ENCODE results near the gene RRP12. TPM values are rescaled to one million over a fixed set of nuclear protein-coding genes. Genes with fewer than 3 reads are reported as not detected.

The RRP12 gene
- total and polyA plus RNA-seq, 2 donors (not counting 3 experiments of a cell fraction or from before 2014, with no cell fraction given) = 13.6 to 35.8 TPM

DNA sequence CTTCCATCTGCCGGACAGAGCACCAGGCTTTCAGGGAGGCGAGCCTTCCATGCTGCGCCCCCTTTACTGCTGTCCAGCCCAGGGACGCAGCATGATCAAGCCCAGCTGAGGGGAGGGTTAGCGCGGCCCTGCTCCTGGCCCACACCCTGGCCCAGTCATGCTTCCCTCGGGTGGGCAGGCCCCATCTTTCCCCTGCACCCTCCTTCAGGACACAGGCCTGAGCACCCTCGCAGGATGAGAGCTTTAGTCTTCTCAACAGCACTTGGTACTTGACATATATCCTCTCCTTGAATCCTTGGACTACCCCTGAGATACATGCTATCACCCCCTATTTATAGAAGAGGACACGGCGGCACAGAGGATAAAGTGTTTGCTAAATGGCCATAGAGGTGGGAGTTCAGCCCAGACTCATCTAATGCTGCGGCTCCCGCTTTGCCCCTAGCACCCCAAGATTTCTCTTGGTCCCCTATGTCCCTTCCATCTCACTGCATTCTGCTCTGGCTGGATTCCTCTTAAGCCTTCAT is 34.0 kb downstream of the RRP12 start:
- BruUV-seq (replicated peaks) = no TSS peak
- no peaks in the 10 kb centered on the region for H3K27me3 ChIP-seq (ENCODE audit: control insufficient read depth in 2 of 2, insufficient read depth in 2 of 2, low read length in 2 of 2)
- peaks cover 3% of the 10 kb centered on the region for H3K4me1 ChIP-seq (ENCODE audit: control insufficient read depth, extremely low read depth, insufficient read depth, low read length)
- H2AFZ ChIP-seq (ENCODE audit: low read depth, low read length) = no peak overlapping the region
- no peaks in the 10 kb centered on the region for H4K20me1 ChIP-seq (replicated peaks; ENCODE audit: control insufficient read depth, extremely low read depth, insufficient read depth, low read length)
- TF ChIP-seq, protein P1, sequence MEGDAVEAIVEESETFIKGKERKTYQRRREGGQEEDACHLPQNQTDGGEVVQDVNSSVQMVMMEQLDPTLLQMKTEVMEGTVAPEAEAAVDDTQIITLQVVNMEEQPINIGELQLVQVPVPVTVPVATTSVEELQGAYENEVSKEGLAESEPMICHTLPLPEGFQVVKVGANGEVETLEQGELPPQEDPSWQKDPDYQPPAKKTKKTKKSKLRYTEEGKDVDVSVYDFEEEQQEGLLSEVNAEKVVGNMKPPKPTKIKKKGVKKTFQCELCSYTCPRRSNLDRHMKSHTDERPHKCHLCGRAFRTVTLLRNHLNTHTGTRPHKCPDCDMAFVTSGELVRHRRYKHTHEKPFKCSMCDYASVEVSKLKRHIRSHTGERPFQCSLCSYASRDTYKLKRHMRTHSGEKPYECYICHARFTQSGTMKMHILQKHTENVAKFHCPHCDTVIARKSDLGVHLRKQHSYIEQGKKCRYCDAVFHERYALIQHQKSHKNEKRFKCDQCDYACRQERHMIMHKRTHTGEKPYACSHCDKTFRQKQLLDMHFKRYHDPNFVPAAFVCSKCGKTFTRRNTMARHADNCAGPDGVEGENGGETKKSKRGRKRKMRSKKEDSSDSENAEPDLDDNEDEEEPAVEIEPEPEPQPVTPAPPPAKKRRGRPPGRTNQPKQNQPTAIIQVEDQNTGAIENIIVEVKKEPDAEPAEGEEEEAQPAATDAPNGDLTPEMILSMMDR (IDR thresholded peaks at IDR 0.05; ENCODE audit: extremely low read depth in 1 of 2, insufficient read depth in 1 of 2, low read depth in 1 of 2, low read length in 2 of 2) = no peak
- no peak for TF ChIP-seq JUN (IDR thresholded peaks at IDR 0.05; ENCODE audit: borderline replicate concordance, insufficient read depth, insufficient read length, low read depth)
- no peak for TF ChIP-seq POLR2AphosphoS5 (IDR thresholded peaks at IDR 0.05; ENCODE audit: insufficient read depth, low read depth, low read length)
- no peak for TF ChIP-seq FOS (IDR thresholded peaks at IDR 0.05; ENCODE audit: borderline replicate concordance, insufficient read depth, low read length)
- no peak for TF ChIP-seq MYC (IDR thresholded peaks at IDR 0.05; ENCODE audit: low read depth, low read length)
- TF ChIP-seq POLR2A (IDR thresholded peaks at IDR 0.05; ENCODE audit: low read depth, low read length) = no peak
- no peak for TF ChIP-seq EZH2 (IDR thresholded peaks at IDR 0.05; ENCODE audit: borderline replicate concordance, low read depth, low read length, severe bottlenecking)
- TF ChIP-seq, protein P2, sequence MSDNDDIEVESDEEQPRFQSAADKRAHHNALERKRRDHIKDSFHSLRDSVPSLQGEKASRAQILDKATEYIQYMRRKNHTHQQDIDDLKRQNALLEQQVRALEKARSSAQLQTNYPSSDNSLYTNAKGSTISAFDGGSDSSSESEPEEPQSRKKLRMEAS (IDR thresholded peaks at IDR 0.05; ENCODE audit: insufficient read depth, insufficient read length) = no peak
- no peak for TF ChIP-seq GATA2 (IDR thresholded peaks at IDR 0.05; ENCODE audit: insufficient read depth, insufficient read length, low read depth, low read length)
- dilution Hi-C loops (cut with MboI; ENCODE audit: extremely low pct_ligation_motif_present, low sequenced_read_pairs) = no loop called here
- POLR2A ChIA-PET = no interaction called here
- FAIRE-seq (no peak), DNase-seq (ENCODE audit: low read depth, low spot score) (no peak)
- no peaks in the 10 kb centered on the region for H3K79me2 ChIP-seq (ENCODE audit: control insufficient read depth, insufficient read depth, low read length)
- CTCF ChIA-PET = interaction anchor here (1.0 to 1.5 kb wide), 2 partner anchors 8 to 9 kb away, joined by 3 to 4 read pairs; no protein-coding TSS in a partner anchor
- H3K4me3 ChIP-seq (replicated peaks in 1 of 3; ENCODE audit: insufficient read depth in 1 of 3, low read depth in 1 of 3, low read length in 3 of 3) = no peak overlapping the region
- H3K4me2 ChIP-seq (ENCODE audit: insufficient read depth, low read length) = no peak overlapping the region
- no peak overlapping the region for H3K9ac ChIP-seq (replicated peaks; ENCODE audit: extremely low read depth, insufficient read depth, low read length)
- H3K36me3 ChIP-seq (ENCODE audit: control insufficient read depth in 2 of 2, extremely low read depth in 1 of 2, insufficient read depth in 2 of 2, low read length in 2 of 2) = peaks cover 0 to 28% of the 10 kb centered on the region in 2 experiments
- intact Hi-C loops (cut with micrococcal nuclease) = no loop called here
- H3K27ac ChIP-seq (ENCODE audit: insufficient read depth, low read depth, low read length) = no peak overlapping the region
- H3K9me3 ChIP-seq (replicated peaks; ENCODE audit: control insufficient read depth, insufficient read depth, low read length) = no peaks in the 10 kb centered on the region
- no peaks in the 10 kb centered on the region for H3K9me1 ChIP-seq (replicated peaks; ENCODE audit: control insufficient read depth, extremely low read depth, insufficient read depth, low read length)

Data from endothelial cell of umbilical vein (primary cell).